ENCODE results near the gene MXI1. TPM values are rescaled to one million over a fixed set of nuclear protein-coding genes. Genes with fewer than 3 reads are reported as not detected.

The MXI1 gene
- total and polyA plus RNA-seq, 3 donors from 2014 or later: 42.1 to 69.1 (median 66.8) TPM

DNA sequence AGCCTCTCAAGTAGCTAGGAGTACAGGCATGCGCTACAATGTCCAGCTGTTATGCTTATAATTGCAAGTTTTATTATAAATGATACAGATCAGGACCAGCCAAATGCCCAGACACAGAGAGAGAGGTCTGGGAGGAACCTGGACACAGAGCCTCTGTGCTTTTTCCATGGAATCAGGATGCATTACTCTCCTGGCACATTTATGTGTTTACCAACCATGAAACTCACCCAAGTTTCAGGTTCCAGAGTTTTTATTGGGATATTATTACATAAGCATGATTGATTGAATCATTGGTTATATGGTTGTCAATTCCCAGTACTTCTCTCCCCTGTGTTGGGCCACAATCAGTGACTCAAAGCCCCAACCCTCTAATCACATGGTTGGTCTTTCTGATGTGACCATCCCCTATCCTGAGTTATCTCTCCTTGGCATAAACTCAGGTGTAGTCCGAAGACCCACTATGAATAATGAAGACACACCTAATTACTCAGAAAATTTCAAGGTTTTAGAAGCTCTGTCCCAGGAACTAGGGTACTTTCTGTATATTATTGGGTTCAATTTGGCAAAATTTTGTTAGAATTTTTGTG, 30.6 kb downstream of the MXI1 start:
- no peaks in the 10 kb centered on the region for H3K9me3 ChIP-seq
- WGBS, 2 donors: 97 to 100% methylated on average over 2 of the region's 2 CpGs
- H3K4me1 ChIP-seq: no peaks in the 10 kb centered on the region
- TF ChIP-seq, protein P1, sequence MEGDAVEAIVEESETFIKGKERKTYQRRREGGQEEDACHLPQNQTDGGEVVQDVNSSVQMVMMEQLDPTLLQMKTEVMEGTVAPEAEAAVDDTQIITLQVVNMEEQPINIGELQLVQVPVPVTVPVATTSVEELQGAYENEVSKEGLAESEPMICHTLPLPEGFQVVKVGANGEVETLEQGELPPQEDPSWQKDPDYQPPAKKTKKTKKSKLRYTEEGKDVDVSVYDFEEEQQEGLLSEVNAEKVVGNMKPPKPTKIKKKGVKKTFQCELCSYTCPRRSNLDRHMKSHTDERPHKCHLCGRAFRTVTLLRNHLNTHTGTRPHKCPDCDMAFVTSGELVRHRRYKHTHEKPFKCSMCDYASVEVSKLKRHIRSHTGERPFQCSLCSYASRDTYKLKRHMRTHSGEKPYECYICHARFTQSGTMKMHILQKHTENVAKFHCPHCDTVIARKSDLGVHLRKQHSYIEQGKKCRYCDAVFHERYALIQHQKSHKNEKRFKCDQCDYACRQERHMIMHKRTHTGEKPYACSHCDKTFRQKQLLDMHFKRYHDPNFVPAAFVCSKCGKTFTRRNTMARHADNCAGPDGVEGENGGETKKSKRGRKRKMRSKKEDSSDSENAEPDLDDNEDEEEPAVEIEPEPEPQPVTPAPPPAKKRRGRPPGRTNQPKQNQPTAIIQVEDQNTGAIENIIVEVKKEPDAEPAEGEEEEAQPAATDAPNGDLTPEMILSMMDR (IDR thresholded peaks at IDR 0.05): no peak
- no peak for TF ChIP-seq POLR2A (IDR thresholded peaks at IDR 0.05)
- no peaks in the 10 kb centered on the region for H3K36me3 ChIP-seq (ENCODE audit: low read depth, missing control alignments)
- no peak overlapping the region for H3K27ac ChIP-seq
- no peaks in the 10 kb centered on the region for H3K27me3 ChIP-seq
- intact Hi-C loops (cut with DNase I; ENCODE audit: low total_unique reads): no loop called here
- no peak for DNase-seq
- no peak overlapping the region for H3K4me3 ChIP-seq

DNA sequence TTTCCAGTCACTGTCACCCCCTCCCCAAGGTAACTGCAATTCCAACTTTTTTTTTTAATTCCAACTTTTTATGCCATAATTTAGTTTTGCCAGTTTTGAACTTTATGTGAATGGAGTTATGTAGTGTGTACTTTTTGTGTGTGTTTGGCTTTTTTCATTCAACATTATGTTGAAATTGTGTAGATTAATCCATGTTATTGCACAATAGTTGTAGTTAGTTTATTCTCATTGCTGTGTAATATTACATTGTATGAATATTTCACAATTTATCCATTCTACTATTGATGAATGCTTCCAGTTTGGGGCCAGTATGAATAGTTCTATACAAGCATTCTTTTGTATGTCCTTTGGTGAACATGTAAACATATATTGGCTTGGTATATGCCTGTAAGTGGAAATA, 32.5 kb downstream of the MXI1 start:
- DNase-seq: no peak
- Histone ChIP-seq H3K4me1 (no peaks in the 10 kb centered on the region), H3K4me3 (no peak overlapping the region), H3K27ac (no peak overlapping the region), H3K36me3 (ENCODE audit: low read depth, missing control alignments) (no peaks in the 10 kb centered on the region), H3K27me3 (no peaks in the 10 kb centered on the region), H3K9me3 (no peaks in the 10 kb centered on the region)
- intact Hi-C loops (cut with DNase I; ENCODE audit: low total_unique reads): no loop called here
- TF ChIP-seq POLR2A (IDR thresholded peaks at IDR 0.05): no peak
- TF ChIP-seq, protein P1 (IDR thresholded peaks at IDR 0.05): no peak

DNA sequence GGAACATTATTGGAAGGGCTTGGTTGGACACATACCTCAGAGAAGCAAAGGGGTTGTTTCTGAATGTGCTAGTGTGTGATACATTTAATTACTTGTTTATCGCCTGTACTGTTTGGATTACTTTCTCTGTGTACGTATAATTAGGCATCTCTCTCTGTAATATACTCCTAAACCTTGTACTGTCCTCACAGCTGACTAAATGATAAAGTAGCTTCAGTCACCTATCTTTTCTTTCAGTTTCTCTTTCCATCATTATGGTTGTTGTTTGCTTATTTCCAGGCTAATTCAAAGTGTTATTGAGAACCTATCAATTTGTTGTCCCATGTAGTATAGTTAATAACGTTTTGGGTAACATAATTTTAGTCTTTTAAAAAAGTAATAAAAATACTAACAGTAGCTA, 34.0 kb downstream of the MXI1 start:
- no peak for DNase-seq
- Histone ChIP-seq H3K9me3 (no peaks in the 10 kb centered on the region), H3K27ac (no peak overlapping the region), H3K4me1 (no peaks in the 10 kb centered on the region), H3K4me3 (no peak overlapping the region), H3K27me3 (no peaks in the 10 kb centered on the region), H3K36me3 (ENCODE audit: low read depth, missing control alignments) (no peaks in the 10 kb centered on the region)
- intact Hi-C loops (cut with DNase I; ENCODE audit: low total_unique reads): no loop called here
- TF ChIP-seq POLR2A (IDR thresholded peaks at IDR 0.05): no peak
- TF ChIP-seq, protein P1 (IDR thresholded peaks at IDR 0.05): no peak
- 67 to 83% methylated on average over 3 of the region's 3 CpGs for WGBS, 2 donors

DNA sequence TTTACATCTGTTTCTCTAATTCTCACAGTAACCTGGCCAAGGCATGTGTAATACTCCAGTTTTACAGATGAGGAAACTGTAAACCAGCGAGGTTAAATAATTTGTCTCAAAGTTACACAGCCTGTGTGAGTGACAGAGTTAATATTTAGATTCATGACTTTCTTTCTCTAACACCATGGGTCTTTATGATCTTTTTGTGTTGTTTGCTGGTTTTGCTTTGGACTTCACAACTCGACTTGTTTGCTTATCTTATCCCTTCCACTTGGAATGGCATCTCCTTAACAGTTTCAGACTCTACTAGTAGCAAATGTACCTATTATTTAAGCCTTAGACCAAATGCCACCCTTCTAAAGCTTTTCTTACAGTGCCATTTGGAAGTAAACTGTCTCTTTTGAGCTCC, 34.4 kb downstream of the MXI1 start:
- Histone ChIP-seq H3K27me3 (no peaks in the 10 kb centered on the region), H3K9me3 (no peaks in the 10 kb centered on the region), H3K4me3 (no peak overlapping the region), H3K4me1 (no peaks in the 10 kb centered on the region), H3K27ac (no peak overlapping the region), H3K36me3 (ENCODE audit: low read depth, missing control alignments) (no peaks in the 10 kb centered on the region)
- no peak for DNase-seq
- intact Hi-C loops (cut with DNase I; ENCODE audit: low total_unique reads): no loop called here
- whole genome bisulfite sequencing, 2 donors: 73 to 87% methylated on average over 2 of the region's 2 CpGs
- no peak for TF ChIP-seq POLR2A (IDR thresholded peaks at IDR 0.05)
- TF ChIP-seq, protein P1 (IDR thresholded peaks at IDR 0.05): no peak

DNA sequence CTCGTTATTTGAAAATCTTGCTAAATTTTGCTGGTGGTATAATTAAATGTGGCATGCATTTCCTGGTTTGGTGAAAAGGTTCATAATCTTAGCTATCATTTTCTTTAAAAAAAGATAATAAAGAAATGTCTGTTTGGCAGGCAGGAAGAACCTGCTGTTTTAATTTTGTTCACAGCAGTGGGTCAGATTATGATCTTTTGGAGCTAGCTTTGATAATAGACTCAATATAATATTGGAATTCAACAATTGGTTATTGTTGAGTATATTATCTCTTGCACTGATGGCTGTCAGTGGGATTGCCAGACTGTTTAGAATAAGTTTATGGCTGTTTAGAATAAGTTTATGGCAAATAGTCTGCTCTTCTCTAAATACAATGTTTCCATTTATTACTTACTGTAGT, 35.1 kb downstream of the MXI1 start:
- Histone ChIP-seq H3K36me3 (ENCODE audit: low read depth, missing control alignments) (no peaks in the 10 kb centered on the region), H3K27ac (no peak overlapping the region), H3K4me1 (no peaks in the 10 kb centered on the region), H3K9me3 (no peaks in the 10 kb centered on the region), H3K4me3 (no peak overlapping the region), H3K27me3 (no peaks in the 10 kb centered on the region)
- WGBS, 2 donors: 85 to 87% methylated on average over 1 of the region's 1 CpG
- intact Hi-C loops (cut with DNase I; ENCODE audit: low total_unique reads): no loop called here
- no peak for TF ChIP-seq POLR2A (IDR thresholded peaks at IDR 0.05)
- TF ChIP-seq, protein P1 (IDR thresholded peaks at IDR 0.05): no peak
- no peak for DNase-seq
